HEK293 (cell line): ENCODE results near the gene HECA.
"Not testable (repeated sequence)": the region's sequence is repeated elsewhere in the genome, so short reads cannot be mapped to it uniquely, and the experiment has no call there.

ENCODE experiments used
- CTCF ChIA-PET: fragments of 350-600 bp; formaldehyde crosslinking; extraction: SDS; loops from one replicate; lab custom pipeline; 2021; ENCODE audit warnings: antibody characterized with exemption; lab: Yijun Ruan, JAX
- POLR2A ChIA-PET: fragments of 300-600 bp; formaldehyde crosslinking; extraction: SDS; loops from one replicate; lab custom pipeline; 2020; ENCODE audit warnings: antibody characterized with exemption, inconsistent platforms; lab: Yijun Ruan, JAX
- H3K27ac ChIP-seq: fragments of 200-500 bp; sonication (Bioruptor generic); 2 replicates; pipeline ENCODE4 v1.5.1; 2014; ENCODE audit warnings: low read depth, low read length, control low read depth, inconsistent platforms; ENCODE audit errors: extremely low read depth
- H3K36me3 ChIP-seq, 2 experiments: fragments of 200-500 bp in 1 of 2; sonication (Bioruptor generic) in 1 of 2; 1 replicate in 1 of 2; 2 replicates in 1 of 2; pipeline ENCODE4 v1.5.1; 2014 to 2017; ENCODE audit warnings: inconsistent platforms in 2 of 2, low read length in 2 of 2; ENCODE audit not compliant: control insufficient read depth in 2 of 2, insufficient read depth in 1 of 2
- H3K4me1 ChIP-seq: fragments of 200-500 bp; sonication (Bioruptor generic); 2 replicates; pipeline ENCODE4 v1.5.1; 2014; ENCODE audit warnings: mild to moderate bottlenecking, low read length, inconsistent platforms; ENCODE audit not compliant: control insufficient read depth, insufficient read depth
- H3K4me3 ChIP-seq: 2 replicates; pipeline ENCODE4 v1.5.1; 2011; ENCODE audit warnings: low read depth, mild to moderate bottlenecking, control low read depth, low read length, moderate library complexity
- H3K9me3 ChIP-seq: fragments of 200-500 bp; sonication (Bioruptor generic); 2 replicates; pipeline ENCODE4 v1.5.1; 2014; ENCODE audit warnings: low read depth, low read length, inconsistent platforms; ENCODE audit not compliant: control insufficient read depth, insufficient read depth
- HOXC10 ChIP-seq: sonication (generic); formaldehyde crosslinking; IDR thresholded peaks from 2 replicates; pipeline ENCODE4 v1.8.1; 2023; ENCODE audit warnings: mild to moderate bottlenecking, missing genetic modification reagents
- OSR2 ChIP-seq: fragments of 450-650 bp; formaldehyde crosslinking; IDR thresholded peaks from 2 replicates; pipeline ENCODE4 v1.5.1; 2016; ENCODE audit warnings: missing biosample characterization, missing genetic modification characterization
- REPIN1 ChIP-seq: fragments of 450-650 bp; formaldehyde crosslinking; IDR thresholded peaks from 2 replicates; pipeline ENCODE4 v1.5.1; 2017; ENCODE audit warnings: missing biosample characterization, missing genetic modification characterization, low read depth
- SETDB1 ChIP-seq: IDR thresholded peaks from one replicate; pipeline ENCODE4 v1.6.1; 2017; ENCODE audit warnings: mild to moderate bottlenecking, low read length, moderate library complexity, mixed read lengths; ENCODE audit not compliant: insufficient read length
- TRIM28 ChIP-seq: IDR thresholded peaks from 2 replicates; pipeline ENCODE4 v1.6.1; 2011; ENCODE audit warnings: low read length, control low read depth, borderline replicate concordance
- ZBTB17 ChIP-seq: fragments of 450-650 bp; formaldehyde crosslinking; IDR thresholded peaks from 2 replicates; pipeline ENCODE4 v1.5.1; 2016; ENCODE audit warnings: missing biosample characterization, missing genetic modification characterization
- ZIC2 ChIP-seq: fragments of 450-650 bp; formaldehyde crosslinking; IDR thresholded peaks from 2 replicates; pipeline ENCODE4 v1.5.1; 2016; ENCODE audit warnings: missing biosample characterization, missing genetic modification characterization
- ZNF114 ChIP-seq: fragments of 450-650 bp; formaldehyde crosslinking; IDR thresholded peaks from 2 replicates; pipeline ENCODE4 v1.5.0; 2017; ENCODE audit warnings: missing biosample characterization, missing genetic modification characterization
- ZNF2 ChIP-seq: fragments of 450-650 bp; formaldehyde crosslinking; IDR thresholded peaks from 2 replicates; pipeline ENCODE4 v1.5.1; 2016; ENCODE audit warnings: missing biosample characterization, missing genetic modification characterization
- ZNF274 ChIP-seq, 2 experiments: fragments of 200-500 bp in 1 of 2; fragments of 450-650 bp in 1 of 2; sonication (Bioruptor generic) in 1 of 2; formaldehyde crosslinking in 1 of 2; IDR thresholded peaks; 2 replicates each; pipeline versions ENCODE4 v1.5.1 to v1.6.1; 2014 to 2016; ENCODE audit warnings: borderline replicate concordance in 1 of 2, inconsistent platforms in 1 of 2, low read length in 1 of 2, missing biosample characterization in 1 of 2, missing genetic modification characterization in 1 of 2
- ZNF335 ChIP-seq: fragments of 450-650 bp; formaldehyde crosslinking; conservative IDR thresholded peaks from 2 replicates; pipeline ENCODE4 v1.5.1; 2016; ENCODE audit warnings: missing biosample characterization, missing genetic modification characterization
- ZNF549 ChIP-seq: fragments of 450-650 bp; IDR thresholded peaks from 2 replicates; pipeline ENCODE4 v1.5.1; 2018; ENCODE audit warnings: missing biosample characterization, missing genetic modification characterization, mild to moderate bottlenecking, inconsistent platforms, moderate library complexity
- ZNF558 ChIP-seq: fragments of 450-650 bp; formaldehyde crosslinking; IDR thresholded peaks from 2 replicates; pipeline ENCODE4 v1.5.1; 2016; ENCODE audit warnings: missing biosample characterization, missing genetic modification characterization
- ZNF600 ChIP-seq: fragments of 450-650 bp; formaldehyde crosslinking; IDR thresholded peaks from 2 replicates; pipeline ENCODE4 v1.5.1; 2016; ENCODE audit warnings: missing biosample characterization, missing genetic modification characterization
- ZNF654 ChIP-seq: fragments of 450-650 bp; formaldehyde crosslinking; IDR thresholded peaks from 2 replicates; pipeline ENCODE4 v1.5.1; 2016; ENCODE audit warnings: low read depth, missing biosample characterization, missing genetic modification characterization
- ZNF660 ChIP-seq: fragments of 450-650 bp; IDR thresholded peaks from 2 replicates; pipeline ENCODE4 v1.5.1; 2018; ENCODE audit warnings: missing biosample characterization, mild to moderate bottlenecking, missing genetic modification characterization
- ZSCAN30 ChIP-seq: fragments of 450-650 bp; IDR thresholded peaks from 2 replicates; pipeline ENCODE4 v1.5.1; 2018; ENCODE audit warnings: missing biosample characterization, mild to moderate bottlenecking, missing genetic modification characterization, moderate library complexity
- TF ChIP-seq, protein P1 (sequence below): fragments of 450-650 bp; formaldehyde crosslinking; IDR thresholded peaks from 2 replicates; pipeline ENCODE4 v1.5.1; 2017; ENCODE audit warnings: missing biosample characterization, missing genetic modification characterization
- TF ChIP-seq, protein P2 (sequence below): fragments of 450-650 bp; formaldehyde crosslinking; IDR thresholded peaks from 2 replicates; pipeline ENCODE4 v1.5.1; 2016; ENCODE audit warnings: missing biosample characterization, missing genetic modification characterization
- TF ChIP-seq, protein P3 (sequence below): fragments of 450-650 bp; IDR thresholded peaks from 2 replicates; pipeline ENCODE4 v1.5.1; 2018; ENCODE audit warnings: missing biosample characterization, mild to moderate bottlenecking, missing genetic modification characterization

The HECA gene

DNA sequence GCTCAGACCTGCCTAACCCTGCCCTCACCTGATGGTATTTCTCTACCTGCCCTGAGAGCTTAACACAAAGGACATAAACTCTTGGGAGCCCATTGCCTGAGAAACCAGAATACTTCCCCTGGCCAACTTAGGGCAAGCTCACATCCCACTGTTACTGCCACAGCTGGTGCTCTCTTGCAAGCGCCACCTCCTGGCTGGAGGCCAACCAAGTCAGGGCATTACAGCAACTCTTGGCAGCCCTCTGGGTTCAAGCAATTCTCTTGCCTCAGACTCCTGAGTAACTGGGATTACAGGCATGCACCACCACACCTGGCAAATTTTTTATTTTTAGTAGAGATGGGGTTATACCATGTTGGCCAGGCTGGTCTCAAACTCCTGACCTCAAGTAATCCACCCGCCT is 70.1 kb downstream of the HECA start (continued):
- TF ChIP-seq, protein P1, sequence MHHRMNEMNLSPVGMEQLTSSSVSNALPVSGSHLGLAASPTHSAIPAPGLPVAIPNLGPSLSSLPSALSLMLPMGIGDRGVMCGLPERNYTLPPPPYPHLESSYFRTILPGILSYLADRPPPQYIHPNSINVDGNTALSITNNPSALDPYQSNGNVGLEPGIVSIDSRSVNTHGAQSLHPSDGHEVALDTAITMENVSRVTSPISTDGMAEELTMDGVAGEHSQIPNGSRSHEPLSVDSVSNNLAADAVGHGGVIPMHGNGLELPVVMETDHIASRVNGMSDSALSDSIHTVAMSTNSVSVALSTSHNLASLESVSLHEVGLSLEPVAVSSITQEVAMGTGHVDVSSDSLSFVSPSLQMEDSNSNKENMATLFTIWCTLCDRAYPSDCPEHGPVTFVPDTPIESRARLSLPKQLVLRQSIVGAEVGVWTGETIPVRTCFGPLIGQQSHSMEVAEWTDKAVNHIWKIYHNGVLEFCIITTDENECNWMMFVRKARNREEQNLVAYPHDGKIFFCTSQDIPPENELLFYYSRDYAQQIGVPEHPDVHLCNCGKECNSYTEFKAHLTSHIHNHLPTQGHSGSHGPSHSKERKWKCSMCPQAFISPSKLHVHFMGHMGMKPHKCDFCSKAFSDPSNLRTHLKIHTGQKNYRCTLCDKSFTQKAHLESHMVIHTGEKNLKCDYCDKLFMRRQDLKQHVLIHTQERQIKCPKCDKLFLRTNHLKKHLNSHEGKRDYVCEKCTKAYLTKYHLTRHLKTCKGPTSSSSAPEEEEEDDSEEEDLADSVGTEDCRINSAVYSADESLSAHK (tag by site-specific recombination), result no peak

DNA sequence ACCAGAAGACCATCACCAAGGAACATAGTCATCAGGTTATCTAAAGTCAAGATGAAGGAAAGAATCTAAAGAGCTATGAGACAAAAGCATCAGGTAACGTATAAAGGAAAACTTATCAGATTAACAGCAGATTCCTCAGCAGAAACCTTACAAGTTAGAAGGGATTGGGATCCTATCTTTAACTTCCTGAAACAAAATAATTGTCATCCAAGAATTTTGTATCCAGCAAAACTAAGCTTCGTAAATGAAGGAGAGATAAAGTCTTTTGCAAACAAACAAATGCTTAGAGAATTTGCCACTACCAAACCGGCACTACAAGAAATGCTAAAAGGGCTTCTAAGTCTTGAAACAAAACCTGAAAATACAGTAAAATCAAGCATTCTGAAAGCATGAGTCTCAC is 71.0 kb downstream of the HECA start:
- Histone ChIP-seq H3K36me3 (no peaks in the 10 kb centered on the region), H3K27ac (no peak overlapping the region), H3K4me3 (no peak overlapping the region), H3K4me1 (no peaks in the 10 kb centered on the region), H3K9me3 (no peaks in the 10 kb centered on the region; the same call in 1 of the 2 replicates)
- ChIA-PET CTCF (no interaction called here), POLR2A (no interaction called here)
- peak; percentile 96 for TF ChIP-seq SETDB1
- TF ChIP-seq TRIM28, result peak; percentile 76
- TF ChIP-seq ZNF274 (IDR thresholded peaks at IDR 0.05; ENCODE audit: low read length), result no peak
- no peak for TF ChIP-seq ZNF274 (tag by site-specific recombination; IDR thresholded peaks at IDR 0.05; ENCODE audit: borderline replicate concordance)
- TF ChIP-seq, all 188 proteins: peak for 2

DNA sequence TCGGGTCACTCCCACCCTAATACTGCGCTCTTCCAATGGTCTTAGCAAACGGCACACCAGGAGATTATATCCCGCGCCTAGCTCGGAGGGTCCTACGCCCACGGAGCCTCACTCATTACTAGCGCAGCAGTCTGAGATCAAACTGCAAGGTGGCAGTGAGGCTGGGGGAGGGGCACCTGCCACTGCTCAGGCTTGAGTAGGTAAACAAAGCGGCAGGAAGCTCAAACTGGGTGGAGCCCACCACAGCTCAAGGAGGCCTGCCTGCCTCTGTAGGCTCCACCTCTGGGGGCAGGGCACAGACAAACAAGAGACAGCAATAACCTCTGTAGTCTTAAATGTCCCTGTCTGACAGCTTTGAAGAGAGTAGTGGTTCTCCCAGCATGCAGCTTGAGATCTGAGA is 75.9 kb downstream of the HECA start:
- CTCF ChIA-PET, result interaction anchor here (0.6 to 1.8 kb wide), 2 partner anchors 8 to 541 kb away, joined by 3 to 6 read pairs; no protein-coding TSS in a partner anchor
- H3K4me1 ChIP-seq, H3K36me3 ChIP-seq, H3K4me3 ChIP-seq, POLR2A ChIA-PET, H3K9me3 ChIP-seq, H3K27ac ChIP-seq: not testable (repeated sequence)

DNA sequence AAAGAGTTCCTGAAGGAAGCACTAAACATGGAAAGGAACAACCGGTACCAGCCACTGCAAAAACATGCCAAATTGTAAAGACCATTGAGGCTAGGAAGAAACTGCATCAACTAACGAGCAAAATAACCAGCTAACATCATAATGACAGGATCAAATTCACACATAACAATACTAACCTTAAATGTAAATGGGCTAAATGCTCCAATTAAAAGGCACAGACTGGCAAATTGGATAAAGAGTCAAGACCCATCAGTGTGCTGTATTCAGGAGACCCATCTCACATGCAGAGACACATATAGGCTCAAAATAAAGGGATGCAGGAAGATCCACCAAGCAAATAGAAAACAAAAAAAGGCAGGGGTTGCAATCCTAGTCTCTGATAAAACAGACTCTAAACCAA is 77.6 kb downstream of the HECA start:
- H3K27ac ChIP-seq, CTCF ChIA-PET, H3K4me1 ChIP-seq, H3K36me3 ChIP-seq, H3K9me3 ChIP-seq, POLR2A ChIA-PET, H3K4me3 ChIP-seq: not testable (repeated sequence)

DNA sequence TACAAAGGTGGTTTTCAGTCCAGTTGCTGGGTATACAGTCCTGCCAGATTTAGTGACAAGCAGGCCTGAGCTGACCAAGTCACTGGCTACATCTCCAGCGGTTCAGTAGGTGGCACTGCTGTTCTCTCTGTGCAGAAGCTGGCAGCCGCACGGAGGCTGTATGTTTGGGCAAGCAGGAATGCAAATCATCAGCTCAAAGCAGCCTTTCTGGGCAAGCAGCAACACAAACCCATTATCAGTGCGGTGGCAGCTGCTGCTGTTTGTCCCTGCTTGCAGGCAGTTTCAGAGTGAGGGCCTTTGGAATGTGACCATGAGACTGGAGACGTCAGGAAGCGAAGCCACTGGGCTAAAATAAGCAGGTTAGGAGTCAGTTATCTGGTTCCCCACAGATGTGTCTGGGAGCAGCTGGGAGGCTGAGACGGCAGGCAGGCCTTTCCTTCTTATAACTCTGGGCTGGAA is 84.4 kb downstream of the HECA start:
- Histone ChIP-seq H3K9me3 (no peaks in the 10 kb centered on the region), H3K4me3 (no peak overlapping the region), H3K36me3 (no peaks in the 10 kb centered on the region), H3K27ac (no peak overlapping the region), H3K4me1 (no peaks in the 10 kb centered on the region)
- POLR2A ChIA-PET, result interaction anchor here (0.6 to 1.3 kb wide), 7 partner anchors 77 to 156 kb away, joined by 3 to 11 read pairs (median 4); partner anchors contain the start of gene CITED2
- TF ChIP-seq ZNF335 (0 out of 2 replicates have a peak, but pooled peaks have one; percentile 16), ZNF2 (tag by site-specific recombination) (peak; percentile 86), ZNF660 (tag by site-specific recombination) (peak; percentile 76), ZIC2 (tag by site-specific recombination) (no peak), TRIM28 (peak; percentile 97), ZNF558 (no peak), ZNF600 (tag by site-specific recombination) (0 out of 2 replicates have a peak, but pooled peaks have one; percentile 34), ZNF654 (peak; percentile 92), HOXC10 (CRISPR knock-in tag) (peak; percentile 38; the same call in 1 of the 2 replicates), ZNF114 (tag by site-specific recombination) (no peak), OSR2 (peak; percentile 68), ZSCAN30 (tag by site-specific recombination) (peak; percentile 76; the same call in 1 of the 2 replicates), REPIN1 (tag by site-specific recombination) (no peak), ZNF549 (tag by site-specific recombination) (no peak), ZBTB17 (tag by site-specific recombination) (peak; percentile 46; the same call in 1 of the 2 replicates)
- TF ChIP-seq, protein P2, sequence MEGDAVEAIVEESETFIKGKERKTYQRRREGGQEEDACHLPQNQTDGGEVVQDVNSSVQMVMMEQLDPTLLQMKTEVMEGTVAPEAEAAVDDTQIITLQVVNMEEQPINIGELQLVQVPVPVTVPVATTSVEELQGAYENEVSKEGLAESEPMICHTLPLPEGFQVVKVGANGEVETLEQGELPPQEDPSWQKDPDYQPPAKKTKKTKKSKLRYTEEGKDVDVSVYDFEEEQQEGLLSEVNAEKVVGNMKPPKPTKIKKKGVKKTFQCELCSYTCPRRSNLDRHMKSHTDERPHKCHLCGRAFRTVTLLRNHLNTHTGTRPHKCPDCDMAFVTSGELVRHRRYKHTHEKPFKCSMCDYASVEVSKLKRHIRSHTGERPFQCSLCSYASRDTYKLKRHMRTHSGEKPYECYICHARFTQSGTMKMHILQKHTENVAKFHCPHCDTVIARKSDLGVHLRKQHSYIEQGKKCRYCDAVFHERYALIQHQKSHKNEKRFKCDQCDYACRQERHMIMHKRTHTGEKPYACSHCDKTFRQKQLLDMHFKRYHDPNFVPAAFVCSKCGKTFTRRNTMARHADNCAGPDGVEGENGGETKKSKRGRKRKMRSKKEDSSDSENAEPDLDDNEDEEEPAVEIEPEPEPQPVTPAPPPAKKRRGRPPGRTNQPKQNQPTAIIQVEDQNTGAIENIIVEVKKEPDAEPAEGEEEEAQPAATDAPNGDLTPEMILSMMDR (tag by site-specific recombination), result peak; percentile 88
- TF ChIP-seq, protein P3, sequence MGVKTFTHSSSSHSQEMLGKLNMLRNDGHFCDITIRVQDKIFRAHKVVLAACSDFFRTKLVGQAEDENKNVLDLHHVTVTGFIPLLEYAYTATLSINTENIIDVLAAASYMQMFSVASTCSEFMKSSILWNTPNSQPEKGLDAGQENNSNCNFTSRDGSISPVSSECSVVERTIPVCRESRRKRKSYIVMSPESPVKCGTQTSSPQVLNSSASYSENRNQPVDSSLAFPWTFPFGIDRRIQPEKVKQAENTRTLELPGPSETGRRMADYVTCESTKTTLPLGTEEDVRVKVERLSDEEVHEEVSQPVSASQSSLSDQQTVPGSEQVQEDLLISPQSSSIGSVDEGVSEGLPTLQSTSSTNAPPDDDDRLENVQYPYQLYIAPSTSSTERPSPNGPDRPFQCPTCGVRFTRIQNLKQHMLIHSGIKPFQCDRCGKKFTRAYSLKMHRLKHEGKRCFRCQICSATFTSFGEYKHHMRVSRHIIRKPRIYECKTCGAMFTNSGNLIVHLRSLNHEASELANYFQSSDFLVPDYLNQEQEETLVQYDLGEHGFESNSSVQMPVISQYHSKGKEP, result 0 out of 2 replicates have a peak, but pooled peaks have one; percentile 28
- CTCF ChIA-PET, result interaction anchor here (0.6 to 6.5 kb wide), 45 partner anchors 9 to 1702 kb away, joined by 3 to 86 read pairs (median 4); no protein-coding TSS in a partner anchor
